GM21786 (cell line): ENCODE measurements around the gene LIMS4.
"Not testable (repeated sequence)": the region's sequence is repeated elsewhere in the genome, so short reads cannot be mapped to it uniquely, and the experiment has no call there.

Experiments used
- ATAC-seq: cut with Tn5 transposase; IDR thresholded peaks from one replicate; pipeline ENCODE4 v1.9.1; 2021; ENCODE audit not compliant: unreplicated experiment

LIMS4 gene

GRCh38 chr2:110455080-110455670, 17.4 kb downstream of the LIMS4 start:
- ATAC-seq: not testable (repeated sequence)

GRCh38 chr2:110450951-110451350, 21.7 kb downstream of the LIMS4 start:
- not testable (repeated sequence) for ATAC-seq

- ATAC-seq: not testable (repeated sequence)
Observed at GRCh38 chr2:110449127-110449947, 23.3 kb downstream of the LIMS4 start.

GRCh38 chr2:110446644-110447043, 26.0 kb downstream of the LIMS4 start:
- ATAC-seq: not testable (repeated sequence)

GRCh38 chr2:110443305-110444005, 29.2 kb downstream of the LIMS4 start:
- ATAC-seq: not testable (repeated sequence)

- not testable (repeated sequence) for ATAC-seq
Observed at GRCh38 chr2:110441905-110442304, 30.7 kb downstream of the LIMS4 start.

- ATAC-seq: not testable (repeated sequence)
Observed at GRCh38 chr2:110434565-110434964, 38.1 kb downstream of the LIMS4 start.

GRCh38 chr2:110425725-110426124, 46.9 kb downstream of the LIMS4 start:
- not testable (repeated sequence) for ATAC-seq

- not testable (repeated sequence) for ATAC-seq
Observed at GRCh38 chr2:110424421-110424820, 48.2 kb downstream of the LIMS4 start.

- ATAC-seq: not testable (repeated sequence)
Observed at GRCh38 chr2:110423574-110423962, 49.0 kb downstream of the LIMS4 start.

- ATAC-seq: not testable (repeated sequence)
Observed at GRCh38 chr2:110422852-110423573, 49.6 kb downstream of the LIMS4 start.

- not testable (repeated sequence) for ATAC-seq
Observed at GRCh38 chr2:110420641-110421354, 51.8 kb downstream of the LIMS4 start.

- not testable (repeated sequence) for ATAC-seq
Observed at GRCh38 chr2:110407142-110407541, 65.5 kb downstream of the LIMS4 start.

- not testable (repeated sequence) for ATAC-seq
Observed at GRCh38 chr2:110404988-110405387, 67.6 kb downstream of the LIMS4 start.

- ATAC-seq: not testable (repeated sequence)
Observed at GRCh38 chr2:110404246-110404645, 68.4 kb downstream of the LIMS4 start.

- ATAC-seq: not testable (repeated sequence)
Observed at GRCh38 chr2:110401001-110401618, 71.5 kb downstream of the LIMS4 start.

- not testable (repeated sequence) for ATAC-seq
Observed at GRCh38 chr2:110399378-110399777, 73.2 kb downstream of the LIMS4 start.

- ATAC-seq: not testable (repeated sequence)
Observed at GRCh38 chr2:110395990-110396389, 76.6 kb downstream of the LIMS4 start.
